CD14-positive monocyte (primary cell): ENCODE data around the gene GRIK2. TPM values are rescaled to one million over a fixed set of nuclear protein-coding genes. Genes with fewer than 3 reads are reported as not detected.
"Not testable (repeated sequence)": the region's sequence is repeated elsewhere in the genome, so short reads cannot be mapped to it uniquely, and the experiment has no call there.

Experiments used
- DNase-seq, 3 donors: peaks; one replicate each; pipeline ENCODE4 v3.0.0-alpha.2; 2011 to 2022
- H2AFZ ChIP-seq: 2 replicates; pipeline ENCODE4 v1.6.0; 2012; ENCODE audit warnings: mild to moderate bottlenecking, low read depth, low read length, inconsistent platforms; ENCODE audit not compliant: insufficient read depth, poor library complexity, severe bottlenecking
- H3K27ac ChIP-seq, 2 donors: 1 replicate in 1 of 2; 2 replicates in 1 of 2; pipeline ENCODE4 v1.5.1; 2012 to 2013; ENCODE audit warnings: low read length in 2 of 2, control low read depth in 1 of 2, inconsistent platforms in 1 of 2, low read depth in 1 of 2, mild to moderate bottlenecking in 1 of 2
- H3K27me3 ChIP-seq, 2 donors: one replicate each; pipeline versions ENCODE4 v1.6.0 to v1.6.1; 2011 to 2013; ENCODE audit warnings: low read length in 2 of 2; ENCODE audit not compliant: control insufficient read depth in 2 of 2, insufficient read depth in 2 of 2
- H3K36me3 ChIP-seq, 2 donors: replicated peaks in 1 of 2; 1 replicate in 1 of 2; 2 replicates in 1 of 2; pipeline versions ENCODE4 v1.5.1 to v1.6.1; 2012 to 2013; ENCODE audit warnings: low read length in 2 of 2, control low read depth in 1 of 2, inconsistent platforms in 1 of 2, mild to moderate bottlenecking in 1 of 2; ENCODE audit not compliant: insufficient read depth in 2 of 2, control insufficient read depth in 1 of 2
- H3K4me1 ChIP-seq, 2 donors: 1 replicate in 1 of 2; 2 replicates in 1 of 2; pipeline versions ENCODE4 v1.5.1 to v1.6.1; 2012 to 2013; ENCODE audit warnings: low read length in 2 of 2, control low read depth in 1 of 2, inconsistent platforms in 1 of 2, mild to moderate bottlenecking in 1 of 2, moderate library complexity in 1 of 2; ENCODE audit not compliant: insufficient read depth in 2 of 2, control insufficient read depth in 1 of 2
- H3K4me2 ChIP-seq: replicated peaks from 2 replicates; pipeline ENCODE3; 2012; ENCODE audit warnings: low read length, moderate library complexity, mild to moderate bottlenecking; ENCODE audit not compliant: poor library complexity, severe bottlenecking; ENCODE audit errors: extremely low read depth
- H3K4me3 ChIP-seq, 3 experiments: fragments of 200-600 bp in 1 of 3; sonication (generic) in 1 of 3; replicated peaks in 1 of 3; 1 replicate in 2 of 3; 2 replicates in 1 of 3; pipeline ENCODE4 v1.5.1; 2011 to 2013; ENCODE audit warnings: low read length in 3 of 3, mild to moderate bottlenecking in 3 of 3, control low read depth in 2 of 3, low read depth in 2 of 3, inconsistent platforms in 1 of 3, moderate library complexity in 1 of 3
- H3K79me2 ChIP-seq: 2 replicates; pipeline ENCODE4 v1.6.0; 2012; ENCODE audit warnings: mild to moderate bottlenecking, control low read depth, inconsistent platforms, low read length, moderate library complexity; ENCODE audit not compliant: insufficient read depth
- H3K9ac ChIP-seq: 2 replicates; pipeline ENCODE4 v1.6.0; 2017; ENCODE audit warnings: low read length, mild to moderate bottlenecking; ENCODE audit not compliant: insufficient read depth, poor library complexity, severe bottlenecking
- H3K9me3 ChIP-seq, 2 donors: replicated peaks in 1 of 2; 1 replicate in 1 of 2; 2 replicates in 1 of 2; pipeline versions ENCODE4 v1.5.1 to v1.6.1; 2012 to 2013; ENCODE audit warnings: low read length in 2 of 2, control low read depth in 1 of 2; ENCODE audit not compliant: control insufficient read depth in 1 of 2, insufficient read depth in 1 of 2
- H4K20me1 ChIP-seq: 2 replicates; pipeline ENCODE4 v1.6.0; 2012; ENCODE audit warnings: mild to moderate bottlenecking, low read length, control low read depth, moderate library complexity; ENCODE audit not compliant: insufficient read depth
- H3K27ac Mint-ChIP-seq, 7 donors: one replicate each; pipeline ENCODE4 v1.8.0; 2020; ENCODE audit warnings: mild to moderate bottlenecking in 7 of 7, mixed read lengths in 7 of 7, moderate library complexity in 6 of 7, inconsistent platforms in 2 of 7
- H3K27me3 Mint-ChIP-seq, 3 donors: one replicate each; pipeline ENCODE4 v1.8.0; 2021 to 2022; ENCODE audit warnings: low read depth in 3 of 3, mild to moderate bottlenecking in 3 of 3, mixed read lengths in 3 of 3, moderate library complexity in 3 of 3, inconsistent platforms in 1 of 3
- H3K36me3 Mint-ChIP-seq, 2 donors: one replicate each; pipeline ENCODE4 v1.8.0; 2020; ENCODE audit warnings: mixed read lengths in 2 of 2, inconsistent platforms in 1 of 2, mild to moderate bottlenecking in 1 of 2
- H3K4me1 Mint-ChIP-seq: one replicate; pipeline ENCODE4 v1.8.0; 2020; ENCODE audit warnings: mild to moderate bottlenecking, mixed read lengths
- H3K4me3 Mint-ChIP-seq, 2 donors: one replicate each; pipeline ENCODE4 v1.8.0; 2020; ENCODE audit warnings: mild to moderate bottlenecking in 2 of 2, mixed read lengths in 2 of 2, moderate library complexity in 1 of 2
- H3K9me3 Mint-ChIP-seq, 7 donors: one replicate each; pipeline ENCODE4 v1.8.0; 2020 to 2022; ENCODE audit warnings: mixed read lengths in 7 of 7, mild to moderate bottlenecking in 6 of 7, moderate library complexity in 6 of 7, inconsistent platforms in 2 of 7
- WGBS: methylation state at CpG from one replicate; pipeline ENCODE4 v1.1.5; 2013; ENCODE audit warnings: missing lambda C conversion rate; ENCODE audit not compliant: insufficient coverage; 5-methylcytosine and 5-hydroxymethylcytosine counted together
- intact Hi-C, 2 donors: fragments of 100-400 bp; cut with micrococcal nuclease; formaldehyde crosslinking; loops; one replicate each; pipeline versions ENCODE4 v1.15.0 to v1.15.1; 2023
- polyA plus RNA-seq, 3 donors: library from polyadenylated mRNA; depleted of rRNA in 1 of 3; unstranded in 2 of 3; stranded (reverse) in 1 of 3; fragments of 300-500 nt in 2 of 3; fragments of >200 nt in 1 of 3; fragmentation: Illumina TruSeq in 2 of 3; gene quantifications; 1 replicate in 2 of 3; 2 replicates in 1 of 3; pipeline ENCODE4 v1.2.3, GENCODE V29; 2012 to 2021
- TF ChIP-seq, protein P1 (sequence below): fragments of 200-600 bp; IDR thresholded peaks from one replicate; pipeline ENCODE4 v1.8.0; 2022; ENCODE audit warnings: antibody characterized with exemption, mild to moderate bottlenecking

The GRIK2 gene
- polyA plus RNA-seq, 3 donors = not detected

DNA sequence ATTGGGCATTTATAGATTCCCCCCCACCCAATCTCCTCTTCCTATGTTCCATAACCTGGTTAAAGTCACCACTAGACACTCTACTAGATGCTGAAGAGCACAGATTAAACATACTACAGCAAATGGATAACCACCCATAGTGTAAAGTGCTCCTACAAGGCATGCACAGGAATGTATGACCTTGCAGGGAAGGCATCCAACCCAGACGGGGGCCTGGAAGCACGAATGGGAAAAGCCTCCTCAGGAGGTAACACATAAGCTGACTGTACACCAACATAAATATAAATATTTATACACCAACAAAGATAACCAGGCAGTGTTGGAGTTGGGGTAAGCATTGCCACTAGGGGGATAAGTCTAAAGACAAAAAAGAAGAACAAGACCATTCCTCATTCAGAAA is 691.7 kb downstream of the GRIK2 start:
- Histone ChIP-seq H3K4me1 (no peaks in the 10 kb centered on the region), H3K4me2 (no peak overlapping the region), H3K27me3 (no peaks in the 10 kb centered on the region), H3K27ac (no peak overlapping the region), H3K9me3 (peaks cover 2 to 7% of the 10 kb centered on the region in 2 donors), H3K36me3 (no peaks in the 10 kb centered on the region), H3K4me3 (no peak overlapping the region), H2AFZ (no peak overlapping the region), H3K9ac (no peak overlapping the region), H4K20me1 (no peaks in the 10 kb centered on the region), H3K79me2 (no peaks in the 10 kb centered on the region)
- Mint-ChIP-seq H3K27ac (no peak overlapping the region), H3K36me3 (no peaks in the 10 kb centered on the region), H3K4me3 (no peak overlapping the region), H3K27me3 (peaks cover 0 to 2% (median 0%) of the 10 kb centered on the region in 3 donors), H3K9me3 (peaks cover 2 to 8% (median 4%) of the 10 kb centered on the region in 7 donors), H3K4me1 (no peaks in the 10 kb centered on the region)
- intact Hi-C loops = no loop called here
- no peak for DNase-seq
- TF ChIP-seq, protein P1, sequence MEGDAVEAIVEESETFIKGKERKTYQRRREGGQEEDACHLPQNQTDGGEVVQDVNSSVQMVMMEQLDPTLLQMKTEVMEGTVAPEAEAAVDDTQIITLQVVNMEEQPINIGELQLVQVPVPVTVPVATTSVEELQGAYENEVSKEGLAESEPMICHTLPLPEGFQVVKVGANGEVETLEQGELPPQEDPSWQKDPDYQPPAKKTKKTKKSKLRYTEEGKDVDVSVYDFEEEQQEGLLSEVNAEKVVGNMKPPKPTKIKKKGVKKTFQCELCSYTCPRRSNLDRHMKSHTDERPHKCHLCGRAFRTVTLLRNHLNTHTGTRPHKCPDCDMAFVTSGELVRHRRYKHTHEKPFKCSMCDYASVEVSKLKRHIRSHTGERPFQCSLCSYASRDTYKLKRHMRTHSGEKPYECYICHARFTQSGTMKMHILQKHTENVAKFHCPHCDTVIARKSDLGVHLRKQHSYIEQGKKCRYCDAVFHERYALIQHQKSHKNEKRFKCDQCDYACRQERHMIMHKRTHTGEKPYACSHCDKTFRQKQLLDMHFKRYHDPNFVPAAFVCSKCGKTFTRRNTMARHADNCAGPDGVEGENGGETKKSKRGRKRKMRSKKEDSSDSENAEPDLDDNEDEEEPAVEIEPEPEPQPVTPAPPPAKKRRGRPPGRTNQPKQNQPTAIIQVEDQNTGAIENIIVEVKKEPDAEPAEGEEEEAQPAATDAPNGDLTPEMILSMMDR = no peak
- WGBS = no CpG with 5 or more reads among the region's 2 CpGs

DNA sequence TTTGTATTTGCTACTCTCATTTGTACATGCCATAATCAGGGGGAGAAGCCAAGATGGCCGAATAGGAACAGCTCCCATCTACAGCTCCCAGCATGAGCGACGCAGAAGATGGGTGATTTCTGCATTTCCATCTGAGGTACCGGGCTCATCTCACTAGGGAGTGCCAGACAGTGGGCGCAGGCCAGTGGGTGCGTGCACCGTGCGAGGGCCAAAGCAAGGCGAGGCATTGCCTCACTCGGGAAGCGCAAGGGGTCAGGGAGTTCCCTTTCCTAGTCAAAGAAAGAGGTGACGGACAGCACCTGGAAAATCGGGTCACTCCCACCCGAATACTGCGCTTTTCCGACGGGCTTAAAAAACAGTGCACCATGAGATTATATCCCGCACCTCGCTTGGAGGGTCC is 694.7 kb downstream of the GRIK2 start:
- H3K79me2 ChIP-seq, H3K36me3 Mint-ChIP-seq, H3K27ac ChIP-seq, H3K4me3 ChIP-seq, H3K4me3 Mint-ChIP-seq, intact Hi-C loops, H3K36me3 ChIP-seq, H3K4me2 ChIP-seq, H3K27ac Mint-ChIP-seq, H3K27me3 ChIP-seq, DNase-seq, H3K9ac ChIP-seq, H4K20me1 ChIP-seq, H3K4me1 ChIP-seq, H3K9me3 ChIP-seq, H3K4me1 Mint-ChIP-seq, H2AFZ ChIP-seq, H3K27me3 Mint-ChIP-seq: not testable (repeated sequence)
- 93% methylated on average over 15 of the region's 19 CpGs for WGBS
- H3K9me3 Mint-ChIP-seq = peaks cover 3 to 10% (median 6%) of the 10 kb centered on the region in 7 donors
